ENCODE results near the gene SPATA31D1.

The SPATA31D1 gene

DNA sequence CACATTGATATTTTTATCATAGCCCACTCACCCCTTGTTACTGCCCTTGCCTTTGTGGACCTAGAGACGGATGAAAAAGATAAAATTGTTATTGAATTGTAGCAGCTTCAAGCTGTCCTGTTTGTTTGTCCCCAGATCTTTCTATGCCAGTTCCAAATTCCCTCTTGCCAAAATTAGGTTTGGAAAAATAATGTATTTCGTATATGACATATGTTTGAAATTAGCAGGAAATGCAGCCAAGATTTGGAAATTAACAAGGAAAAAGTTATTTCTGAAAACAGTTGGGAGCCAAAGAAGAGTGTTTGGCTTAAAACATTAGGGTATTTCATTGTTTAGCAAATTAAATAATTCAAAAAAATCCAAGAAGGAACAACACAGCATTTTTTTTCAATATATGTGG is 33.5 kb downstream of the SPATA31D1 start:
- peak; percentile 5 for DNase-seq

DNA sequence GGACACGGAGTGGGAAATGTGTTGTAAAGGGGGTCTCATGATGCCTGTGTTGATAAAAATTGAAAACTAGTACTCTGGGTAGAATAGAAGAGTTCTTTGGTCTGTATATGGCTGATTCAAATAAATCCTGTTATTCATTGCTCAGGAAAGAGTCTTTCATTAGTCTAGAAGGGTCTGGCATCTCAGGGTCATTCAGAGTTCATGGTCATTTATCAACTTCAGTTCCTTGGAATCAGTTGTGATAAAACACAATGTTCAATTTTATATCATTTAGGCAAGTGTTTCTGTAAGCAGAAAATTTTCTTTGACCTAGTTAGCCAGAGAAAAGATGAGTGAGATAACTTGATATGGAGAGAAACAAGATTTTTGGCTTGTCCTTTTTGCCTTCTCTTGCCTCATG is 36.3 kb downstream of the SPATA31D1 start:
- no peak for DNase-seq

GRCh38 chr9:82031538-82032280 is 43.1 kb downstream of the SPATA31D1 start:
- DNase-seq, result peak; percentile 16

DNA sequence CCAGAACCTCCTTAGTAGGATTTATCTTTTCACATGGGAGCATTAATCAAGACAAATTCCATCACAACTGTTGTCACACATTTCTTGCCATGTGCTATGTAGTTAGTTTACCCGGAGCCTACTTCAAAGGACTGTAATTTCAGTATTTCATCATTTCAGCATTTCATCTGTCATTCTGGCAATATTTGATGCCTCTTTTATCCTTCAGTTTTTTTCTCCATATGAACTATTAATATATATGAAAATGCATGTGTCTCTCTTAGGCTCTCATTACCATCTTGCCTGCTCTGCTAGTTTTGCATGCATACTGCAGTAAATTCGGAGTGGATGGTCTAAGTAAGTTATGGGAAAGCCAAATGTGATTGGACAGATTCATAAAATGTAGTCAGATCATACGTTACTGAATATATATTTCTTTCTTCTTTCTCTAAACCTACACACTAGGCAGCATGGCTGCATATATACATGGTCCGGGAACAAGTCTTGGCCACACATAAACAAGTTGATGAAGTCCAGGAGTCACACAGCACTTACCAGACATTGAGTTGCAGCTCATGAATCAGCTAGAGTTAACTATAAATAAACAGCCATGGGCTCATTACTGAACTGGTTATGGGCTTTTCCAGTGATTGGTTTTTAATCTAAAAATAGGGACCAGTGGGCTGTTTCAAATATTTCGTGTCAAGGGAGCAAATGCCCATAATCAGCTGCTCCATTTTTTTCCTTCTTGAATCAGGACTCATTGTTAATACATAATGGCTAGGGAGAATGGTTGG is 46.6 kb downstream of the SPATA31D1 start:
- DNase-seq, result no peak

DNA sequence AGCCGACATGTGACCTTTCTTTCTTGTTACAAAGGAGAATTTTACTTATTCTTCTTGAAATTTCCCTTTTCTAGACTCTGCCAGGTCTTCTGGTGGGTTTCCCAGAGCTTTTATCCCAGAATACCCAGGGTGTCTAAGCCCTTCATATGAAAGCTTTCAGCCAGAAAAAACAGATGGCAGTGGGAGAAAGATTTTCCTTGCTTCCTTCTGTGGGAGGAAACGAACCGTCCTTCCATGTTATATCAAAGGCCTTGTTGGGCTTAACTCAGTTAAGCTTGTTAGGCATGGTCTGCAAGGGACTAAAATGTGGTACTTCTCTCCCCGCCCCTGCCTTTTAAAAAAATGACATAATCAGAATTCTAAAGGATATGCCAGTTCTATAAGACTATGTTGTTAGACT is 47.5 kb downstream of the SPATA31D1 start:
- DNase-seq, result no peak

GRCh38 chr9:82037126-82037525 is 48.6 kb downstream of the SPATA31D1 start:
- no peak for DNase-seq

DNA sequence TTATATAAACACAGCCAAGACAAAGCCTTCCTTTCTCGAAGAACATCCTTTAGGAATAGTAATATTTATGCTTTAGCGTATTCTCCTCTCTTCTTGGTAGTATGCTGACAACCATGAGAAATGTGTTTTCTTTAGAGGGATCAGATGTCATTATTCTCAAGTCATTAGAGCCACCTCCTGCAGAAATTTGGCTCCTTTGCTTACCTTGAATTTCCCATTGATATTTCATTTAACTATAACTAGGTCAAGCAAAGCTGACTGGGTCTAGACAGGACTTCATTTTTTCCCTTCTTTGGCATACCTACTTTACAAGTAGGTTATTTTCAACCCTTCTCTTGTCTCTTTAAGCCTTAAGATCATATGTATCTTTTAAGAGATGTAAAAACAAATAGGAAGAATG is 50.3 kb downstream of the SPATA31D1 start:
- no peak for DNase-seq

Measured in fibroblast of skin of scalp (primary cell).